LHCN-M2 (cell line): Measurements from ENCODE around the gene LYL1. TPM values are rescaled to one million over a fixed set of nuclear protein-coding genes. Genes with fewer than 3 reads are reported as not detected.

Experiments
- DNase-seq: peaks from one replicate; pipeline ENCODE4 v3.0.0-alpha.2; 2012; ENCODE audit warnings: low read depth
- total RNA-seq: library from RNA; depleted of rRNA; stranded (reverse); fragments of >200 nt; gene quantifications from 2 replicates; pipeline ENCODE4 v1.2.3, GENCODE V29; 2014

The LYL1 gene
- total RNA-seq, 1 experiment from 2014 or later: not detected

GRCh38 chr19:13076320-13076719, 26.3 kb downstream of the LYL1 start:
- DNase-seq: no peak

- DNase-seq: no peak
Measured at GRCh38 chr19:13074378-13074777, 28.3 kb downstream of the LYL1 start.

GRCh38 chr19:13073263-13073662, 29.4 kb downstream of the LYL1 start:
- no peak for DNase-seq

- no peak for DNase-seq
Measured at GRCh38 chr19:13072188-13072908, 30.3 kb downstream of the LYL1 start.

GRCh38 chr19:13071444-13072187, 31.0 kb downstream of the LYL1 start:
- DNase-seq: no peak

GRCh38 chr19:13070425-13071140, 32.1 kb downstream of the LYL1 start:
- no peak for DNase-seq

- no peak for DNase-seq
Measured at GRCh38 chr19:13069415-13070359, 33.0 kb downstream of the LYL1 start.

GRCh38 chr19:13068085-13068846, 34.4 kb downstream of the LYL1 start:
- DNase-seq: no peak

- no peak for DNase-seq
Measured at GRCh38 chr19:13066933-13067807, 35.5 kb downstream of the LYL1 start.

GRCh38 chr19:13066226-13066625, 36.4 kb downstream of the LYL1 start:
- DNase-seq: no peak

GRCh38 chr19:13064092-13064489, 38.6 kb downstream of the LYL1 start:
- DNase-seq: no peak

- peak; percentile 34 for DNase-seq
Measured at GRCh38 chr19:13063461-13064091, 39.1 kb downstream of the LYL1 start.

- DNase-seq: no peak
Measured at GRCh38 chr19:13062317-13062716, 40.3 kb downstream of the LYL1 start.

GRCh38 chr19:13060964-13061927, 41.4 kb downstream of the LYL1 start:
- peak; percentile 54 for DNase-seq

GRCh38 chr19:13060233-13060963, 42.3 kb downstream of the LYL1 start:
- no peak for DNase-seq

- DNase-seq: no peak
Measured at GRCh38 chr19:13058951-13059660, 43.6 kb downstream of the LYL1 start.
